Measurements from ENCODE around the gene CHRDL2.

DNA sequence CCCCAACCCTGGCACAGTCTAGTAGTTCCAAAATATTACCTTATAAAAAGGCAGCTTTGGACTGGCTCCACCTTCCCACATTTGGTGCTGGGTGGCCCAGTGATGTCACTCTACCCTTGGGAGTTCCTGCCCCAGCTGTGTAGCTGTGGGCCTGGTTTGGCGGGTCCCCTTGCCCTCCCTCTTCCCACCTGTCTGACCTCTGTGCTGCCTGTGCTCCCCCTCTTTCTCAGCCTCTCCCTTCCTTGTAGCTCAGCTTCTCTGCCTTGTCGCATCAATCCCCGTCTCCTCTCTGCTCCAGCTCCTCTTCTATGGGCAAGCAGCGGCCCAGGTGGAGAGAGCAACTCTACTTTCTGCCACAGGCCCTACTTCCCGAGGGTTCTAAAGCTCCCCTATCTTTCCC lies 54.6 kb downstream of the CHRDL2 start:
- TF ChIP-seq EZH2 (IDR thresholded peaks at IDR 0.05) (no peak), POLR2AphosphoS5 (IDR thresholded peaks at IDR 0.05; ENCODE audit: borderline replicate concordance, low read depth, low read length) (no peak)
